C4-2B (cell line): ENCODE measurements around the gene LRP6.

ENCODE experiments used
- ZFX ChIP-seq: fragments of 450-650 bp; IDR thresholded peaks from 2 replicates; pipeline ENCODE4 v1.6.1; 2017
- TF ChIP-seq, protein P1 (sequence below): fragments of 450-650 bp; conservative IDR thresholded peaks from 2 replicates; pipeline ENCODE4 v1.5.1; 2017; ENCODE audit warnings: mild to moderate bottlenecking

DNA sequence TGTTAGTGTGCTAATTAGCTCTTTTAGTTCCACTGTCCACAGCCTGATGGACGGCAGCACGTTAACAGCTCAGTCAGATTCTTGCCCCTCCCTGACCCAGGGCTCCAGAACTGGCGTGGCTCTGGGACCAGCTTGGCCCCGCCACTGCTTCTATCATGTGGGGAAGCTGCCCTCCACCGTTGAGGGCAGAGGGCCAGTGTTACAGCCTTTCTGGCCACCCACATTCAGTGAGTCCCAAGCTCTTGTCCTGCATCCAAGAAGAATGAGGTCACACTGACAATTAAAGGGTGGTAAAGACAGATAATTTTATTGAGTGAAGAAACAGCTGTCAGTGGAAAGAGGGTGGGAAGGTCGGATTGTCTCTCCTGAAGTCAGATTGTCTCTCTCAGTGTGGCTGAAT, 159.2 kb downstream of the LRP6 start:
- TF ChIP-seq, protein P1, sequence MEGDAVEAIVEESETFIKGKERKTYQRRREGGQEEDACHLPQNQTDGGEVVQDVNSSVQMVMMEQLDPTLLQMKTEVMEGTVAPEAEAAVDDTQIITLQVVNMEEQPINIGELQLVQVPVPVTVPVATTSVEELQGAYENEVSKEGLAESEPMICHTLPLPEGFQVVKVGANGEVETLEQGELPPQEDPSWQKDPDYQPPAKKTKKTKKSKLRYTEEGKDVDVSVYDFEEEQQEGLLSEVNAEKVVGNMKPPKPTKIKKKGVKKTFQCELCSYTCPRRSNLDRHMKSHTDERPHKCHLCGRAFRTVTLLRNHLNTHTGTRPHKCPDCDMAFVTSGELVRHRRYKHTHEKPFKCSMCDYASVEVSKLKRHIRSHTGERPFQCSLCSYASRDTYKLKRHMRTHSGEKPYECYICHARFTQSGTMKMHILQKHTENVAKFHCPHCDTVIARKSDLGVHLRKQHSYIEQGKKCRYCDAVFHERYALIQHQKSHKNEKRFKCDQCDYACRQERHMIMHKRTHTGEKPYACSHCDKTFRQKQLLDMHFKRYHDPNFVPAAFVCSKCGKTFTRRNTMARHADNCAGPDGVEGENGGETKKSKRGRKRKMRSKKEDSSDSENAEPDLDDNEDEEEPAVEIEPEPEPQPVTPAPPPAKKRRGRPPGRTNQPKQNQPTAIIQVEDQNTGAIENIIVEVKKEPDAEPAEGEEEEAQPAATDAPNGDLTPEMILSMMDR = no peak
- TF ChIP-seq ZFX = no peak
